Panc1 (cell line): ENCODE data around the gene PCLO. TPM values are rescaled to one million over a fixed set of nuclear protein-coding genes. Genes with fewer than 3 reads are reported as not detected.

Experiments
- ATAC-seq: fragments of 200-7000 bp; cut with Tn5 transposase; 2 replicates; pipeline ENCODE4 v1.9.1; 2020; ENCODE audit warnings: mild to moderate bottlenecking, moderate library complexity
- BruUV-seq: library from RNA; stranded (reverse); fragments of 400-500 nt; replicated peaks from 2 replicates; lab custom pipeline; 2021; lab: Mats Ljungman, UMichigan
- CTCF ChIA-PET: fragments of 300-600 bp; sonication (Branson Sonifier 250); formaldehyde crosslinking; loops from one replicate; lab custom pipeline; 2022; ENCODE audit warnings: antibody characterized with exemption; lab: Charles Lee
- POLR2A ChIA-PET: fragments of 300-600 bp; sonication (Branson Sonifier 250); formaldehyde crosslinking; loops from one replicate; lab custom pipeline; 2022; ENCODE audit warnings: antibody characterized with exemption; lab: Charles Lee
- DNase-seq: peaks from one replicate; pipeline ENCODE4 v3.0.0-alpha.2; 2010; ENCODE audit warnings: low read depth, low spot score
- H3K27ac ChIP-seq: 2 replicates; pipeline ENCODE4 v1.5.1; 2011; ENCODE audit warnings: mild to moderate bottlenecking, low read length, inconsistent platforms
- H3K27me3 ChIP-seq: fragments of 200-500 bp; sonication (Bioruptor generic); 2 replicates; pipeline ENCODE4 v1.6.0; 2014; ENCODE audit warnings: low read length, inconsistent platforms; ENCODE audit not compliant: control insufficient read depth, insufficient read depth
- H3K36me3 ChIP-seq: fragments of 200-500 bp; sonication (Bioruptor generic); 2 replicates; pipeline ENCODE4 v1.5.1; 2014; ENCODE audit warnings: inconsistent platforms, mild to moderate bottlenecking, low read length, moderate library complexity; ENCODE audit not compliant: control insufficient read depth, insufficient read depth
- H3K4me1 ChIP-seq: 2 replicates; pipeline ENCODE4 v1.5.1; 2011; ENCODE audit warnings: inconsistent platforms, mild to moderate bottlenecking, low read length, moderate library complexity; ENCODE audit not compliant: control insufficient read depth, insufficient read depth
- H3K4me3 ChIP-seq, 2 experiments: 2 replicates each; pipeline ENCODE4 v1.5.1; 2011 to 2012; ENCODE audit warnings: low read depth in 2 of 2, low read length in 2 of 2, mild to moderate bottlenecking in 2 of 2, inconsistent platforms in 1 of 2, moderate library complexity in 1 of 2
- H3K9me3 ChIP-seq: fragments of 200-500 bp; sonication (Bioruptor generic); 2 replicates; pipeline ENCODE4 v1.5.1; 2014; ENCODE audit warnings: low read depth, mild to moderate bottlenecking, inconsistent platforms, low read length, moderate library complexity; ENCODE audit not compliant: control insufficient read depth, insufficient read depth
- POLR2AphosphoS5 ChIP-seq: IDR thresholded peaks from 2 replicates; pipeline ENCODE4 v1.6.1; 2012; ENCODE audit warnings: mild to moderate bottlenecking, low read depth, low read length, moderate library complexity
- SIN3A ChIP-seq: IDR thresholded peaks from 2 replicates; pipeline ENCODE4 v1.6.1; 2012; ENCODE audit warnings: low read depth, mild to moderate bottlenecking, low read length, moderate library complexity, borderline replicate concordance; ENCODE audit not compliant: insufficient read depth
- TCF7L2 ChIP-seq: IDR thresholded peaks from 2 replicates; pipeline ENCODE4 v1.6.1; 2011; ENCODE audit warnings: mild to moderate bottlenecking, low read depth, low read length, inconsistent platforms
- in situ Hi-C: cut with HindIII; loops from 2 replicates; pipeline ENCODE4 v1.10.0; 2016; ENCODE audit warnings: low sequenced_read_pairs, low pct_unique_long_range_greater_than_20kb
- intact Hi-C: fragments of 100-400 bp; cut with micrococcal nuclease; formaldehyde crosslinking; loops from one replicate; pipeline ENCODE4 v1.10.0; 2022; ENCODE audit not compliant: unreplicated experiment
- total RNA-seq: library from RNA; stranded (reverse); gene quantifications from one replicate; pipeline ENCODE4 v1.2.1, GENCODE V29; 2021; ENCODE audit not compliant: unreplicated experiment
- TF ChIP-seq, protein P1 (sequence below), 2 experiments: IDR thresholded peaks; 2 replicates each; pipeline ENCODE4 v1.6.1; 2011 to 2012; ENCODE audit warnings: low read depth in 2 of 2, control low read depth in 1 of 2, low read length in 1 of 2, mild to moderate bottlenecking in 1 of 2, moderate library complexity in 1 of 2; ENCODE audit not compliant: insufficient read depth in 1 of 2
- TF ChIP-seq, protein P2 (sequence below): fragments of 450-650 bp; IDR thresholded peaks from 2 replicates; pipeline ENCODE4 v1.5.1; 2017; ENCODE audit warnings: mild to moderate bottlenecking

PCLO gene
- total RNA-seq, 1 experiment from 2014 or later = 1.1 TPM

DNA sequence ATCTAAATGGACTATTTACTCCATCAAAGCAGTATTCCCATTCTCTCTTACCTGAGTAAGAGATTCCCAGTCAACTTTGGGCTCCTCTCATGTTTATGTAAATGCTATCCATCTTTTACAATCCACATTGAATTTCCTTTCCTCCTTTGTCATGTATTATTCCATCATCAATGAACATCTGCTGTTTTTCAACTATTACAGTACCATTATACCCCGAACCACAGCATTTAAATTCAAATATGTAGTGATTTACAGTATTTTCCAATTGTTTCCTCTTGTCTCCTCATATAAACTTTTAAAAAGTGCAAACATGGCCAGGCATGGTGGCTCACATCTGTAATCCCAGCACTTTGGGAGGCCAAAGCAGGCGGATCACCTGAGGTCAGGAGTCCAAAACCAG lies 20.3 kb downstream of the PCLO start:
- TF ChIP-seq SIN3A (no peak), TCF7L2 (no peak), POLR2AphosphoS5 (no peak)
- TF ChIP-seq, protein P1, sequence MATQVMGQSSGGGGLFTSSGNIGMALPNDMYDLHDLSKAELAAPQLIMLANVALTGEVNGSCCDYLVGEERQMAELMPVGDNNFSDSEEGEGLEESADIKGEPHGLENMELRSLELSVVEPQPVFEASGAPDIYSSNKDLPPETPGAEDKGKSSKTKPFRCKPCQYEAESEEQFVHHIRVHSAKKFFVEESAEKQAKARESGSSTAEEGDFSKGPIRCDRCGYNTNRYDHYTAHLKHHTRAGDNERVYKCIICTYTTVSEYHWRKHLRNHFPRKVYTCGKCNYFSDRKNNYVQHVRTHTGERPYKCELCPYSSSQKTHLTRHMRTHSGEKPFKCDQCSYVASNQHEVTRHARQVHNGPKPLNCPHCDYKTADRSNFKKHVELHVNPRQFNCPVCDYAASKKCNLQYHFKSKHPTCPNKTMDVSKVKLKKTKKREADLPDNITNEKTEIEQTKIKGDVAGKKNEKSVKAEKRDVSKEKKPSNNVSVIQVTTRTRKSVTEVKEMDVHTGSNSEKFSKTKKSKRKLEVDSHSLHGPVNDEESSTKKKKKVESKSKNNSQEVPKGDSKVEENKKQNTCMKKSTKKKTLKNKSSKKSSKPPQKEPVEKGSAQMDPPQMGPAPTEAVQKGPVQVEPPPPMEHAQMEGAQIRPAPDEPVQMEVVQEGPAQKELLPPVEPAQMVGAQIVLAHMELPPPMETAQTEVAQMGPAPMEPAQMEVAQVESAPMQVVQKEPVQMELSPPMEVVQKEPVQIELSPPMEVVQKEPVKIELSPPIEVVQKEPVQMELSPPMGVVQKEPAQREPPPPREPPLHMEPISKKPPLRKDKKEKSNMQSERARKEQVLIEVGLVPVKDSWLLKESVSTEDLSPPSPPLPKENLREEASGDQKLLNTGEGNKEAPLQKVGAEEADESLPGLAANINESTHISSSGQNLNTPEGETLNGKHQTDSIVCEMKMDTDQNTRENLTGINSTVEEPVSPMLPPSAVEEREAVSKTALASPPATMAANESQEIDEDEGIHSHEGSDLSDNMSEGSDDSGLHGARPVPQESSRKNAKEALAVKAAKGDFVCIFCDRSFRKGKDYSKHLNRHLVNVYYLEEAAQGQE (IDR thresholded peaks at IDR 0.05; ENCODE audit: insufficient read depth in 1 of 2, low read depth in 2 of 2, low read length in 1 of 2) = no peak
- TF ChIP-seq, protein P2, sequence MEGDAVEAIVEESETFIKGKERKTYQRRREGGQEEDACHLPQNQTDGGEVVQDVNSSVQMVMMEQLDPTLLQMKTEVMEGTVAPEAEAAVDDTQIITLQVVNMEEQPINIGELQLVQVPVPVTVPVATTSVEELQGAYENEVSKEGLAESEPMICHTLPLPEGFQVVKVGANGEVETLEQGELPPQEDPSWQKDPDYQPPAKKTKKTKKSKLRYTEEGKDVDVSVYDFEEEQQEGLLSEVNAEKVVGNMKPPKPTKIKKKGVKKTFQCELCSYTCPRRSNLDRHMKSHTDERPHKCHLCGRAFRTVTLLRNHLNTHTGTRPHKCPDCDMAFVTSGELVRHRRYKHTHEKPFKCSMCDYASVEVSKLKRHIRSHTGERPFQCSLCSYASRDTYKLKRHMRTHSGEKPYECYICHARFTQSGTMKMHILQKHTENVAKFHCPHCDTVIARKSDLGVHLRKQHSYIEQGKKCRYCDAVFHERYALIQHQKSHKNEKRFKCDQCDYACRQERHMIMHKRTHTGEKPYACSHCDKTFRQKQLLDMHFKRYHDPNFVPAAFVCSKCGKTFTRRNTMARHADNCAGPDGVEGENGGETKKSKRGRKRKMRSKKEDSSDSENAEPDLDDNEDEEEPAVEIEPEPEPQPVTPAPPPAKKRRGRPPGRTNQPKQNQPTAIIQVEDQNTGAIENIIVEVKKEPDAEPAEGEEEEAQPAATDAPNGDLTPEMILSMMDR = no peak
- ChIA-PET POLR2A (no interaction called here), CTCF (no interaction called here)
- Histone ChIP-seq H3K4me1 (no peaks in the 10 kb centered on the region), H3K4me3 (no peak overlapping the region), H3K36me3 (no peaks in the 10 kb centered on the region), H3K27me3 (no peaks in the 10 kb centered on the region), H3K27ac (no peak overlapping the region), H3K9me3 (no peaks in the 10 kb centered on the region)
- in situ Hi-C loops (no loop called here), intact Hi-C loops (no loop called here)
- DNase-seq (no peak), ATAC-seq (no peak)
- BruUV-seq = no TSS peak

DNA sequence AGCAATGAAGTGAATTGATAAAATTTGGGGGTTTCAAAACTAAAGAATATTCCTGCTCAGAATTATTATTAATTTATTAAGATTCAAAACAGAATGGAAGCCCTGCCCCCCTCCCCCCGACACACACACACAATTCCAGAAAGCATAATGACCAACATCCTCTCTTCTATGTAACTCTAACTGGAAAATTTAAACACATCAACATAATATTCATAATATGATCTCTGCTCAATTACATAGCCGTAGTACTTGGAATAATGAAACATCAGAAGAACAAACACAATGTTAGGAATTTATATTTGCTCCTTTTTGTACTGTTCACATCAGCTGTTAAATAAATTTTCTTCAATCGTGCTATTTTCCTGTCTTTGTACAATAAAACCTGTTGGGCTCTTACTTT lies 20.8 kb downstream of the PCLO start:
- ChIA-PET POLR2A (no interaction called here), CTCF (no interaction called here)
- H3K27me3 ChIP-seq = no peaks in the 10 kb centered on the region
- TF ChIP-seq SIN3A (no peak), POLR2AphosphoS5 (no peak), TCF7L2 (no peak)
- TF ChIP-seq, protein P2 = no peak
- TF ChIP-seq, protein P1 (IDR thresholded peaks at IDR 0.05; ENCODE audit: insufficient read depth in 1 of 2, low read depth in 2 of 2, low read length in 1 of 2) = no peak
- no TSS peak for BruUV-seq
- ATAC-seq = no peak
- H3K4me1 ChIP-seq = no peaks in the 10 kb centered on the region
- DNase-seq = no peak
- in situ Hi-C loops (no loop called here), intact Hi-C loops (no loop called here)
- H3K9me3 ChIP-seq = no peaks in the 10 kb centered on the region
- no peak overlapping the region for H3K27ac ChIP-seq
- H3K36me3 ChIP-seq = no peaks in the 10 kb centered on the region
- H3K4me3 ChIP-seq = no peak overlapping the region
